Liver (tissue), 9 donors: ENCODE results near the gene RAD51B. TPM values are rescaled to one million over a fixed set of nuclear protein-coding genes. Genes with fewer than 3 reads are reported as not detected.
A peak's percentile ranks its signal among the peaks of the same experiment; 100 is the strongest.

Experiments used
- DNase-seq: peaks from one replicate; pipeline ENCODE4 v3.0.0-alpha.2; 2017; ENCODE audit warnings: low spot score
- H3K27ac ChIP-seq, 2 donors: one replicate each; pipeline ENCODE4 v1.7.0; 2013; ENCODE audit warnings: inconsistent platforms in 2 of 2, low read length in 2 of 2, control low read depth in 1 of 2, low read depth in 1 of 2, mild to moderate bottlenecking in 1 of 2
- H3K27me3 ChIP-seq, 4 donors: one replicate each; pipeline versions ENCODE4 v1.6.1 to v1.7.0; 2013; ENCODE audit warnings: low read length in 3 of 4, inconsistent platforms in 1 of 4, mild to moderate bottlenecking in 1 of 4, moderate library complexity in 1 of 4; ENCODE audit not compliant: control insufficient read depth in 4 of 4, insufficient read depth in 4 of 4
- H3K36me3 ChIP-seq, 4 donors: one replicate each; pipeline versions ENCODE4 v1.6.1 to v1.7.0; 2013; ENCODE audit warnings: low read length in 3 of 4, mild to moderate bottlenecking in 3 of 4, low read depth in 1 of 4, moderate library complexity in 1 of 4; ENCODE audit not compliant: control insufficient read depth in 4 of 4, insufficient read depth in 3 of 4
- H3K4me1 ChIP-seq, 4 donors: one replicate each; pipeline versions ENCODE4 v1.6.1 to v1.7.0; 2013; ENCODE audit warnings: low read length in 3 of 4, mild to moderate bottlenecking in 3 of 4, moderate library complexity in 1 of 4; ENCODE audit not compliant: control insufficient read depth in 4 of 4, insufficient read depth in 4 of 4
- H3K4me3 ChIP-seq, 3 donors: one replicate each; pipeline versions ENCODE4 v1.6.1 to v1.7.0; 2013; ENCODE audit warnings: low read length in 3 of 3, control low read depth in 1 of 3, low read depth in 1 of 3, mild to moderate bottlenecking in 1 of 3
- H3K9ac ChIP-seq, 2 donors: one replicate each; pipeline ENCODE4 v1.7.0; 2013; ENCODE audit warnings: low read length in 2 of 2, mild to moderate bottlenecking in 2 of 2, moderate library complexity in 2 of 2, control low read depth in 1 of 2, low read depth in 1 of 2
- H3K9me3 ChIP-seq, 4 donors: one replicate each; pipeline versions ENCODE4 v1.6.1 to v1.7.0; 2013; ENCODE audit warnings: low read length in 3 of 4; ENCODE audit not compliant: control insufficient read depth in 4 of 4
- ATF3 ChIP-seq: IDR thresholded peaks from 2 replicates; pipeline ENCODE4 v1.6.1; 2016; ENCODE audit warnings: antibody characterized with exemption
- CTCF ChIP-seq: fragments of 150-350 bp; IDR thresholded peaks from 2 replicates; pipeline ENCODE4 v1.5.1; 2017; ENCODE audit warnings: improper control_type of control experiment, low read depth, low read length; ENCODE audit not compliant: missing input control
- FOXA1 ChIP-seq: IDR thresholded peaks from 2 replicates; pipeline ENCODE4 v1.6.1; 2016; ENCODE audit warnings: antibody characterized with exemption
- FOXA2 ChIP-seq: IDR thresholded peaks from 2 replicates; pipeline ENCODE4 v1.6.1; 2016; ENCODE audit warnings: antibody characterized with exemption
- GABPA ChIP-seq, 2 donors: IDR thresholded peaks in 1 of 2; conservative IDR thresholded peaks in 1 of 2; 2 replicates each; pipeline ENCODE4 v1.6.1; 2016; ENCODE audit warnings: antibody characterized with exemption in 2 of 2, mild to moderate bottlenecking in 1 of 2, moderate library complexity in 1 of 2
- HNF4A ChIP-seq, 2 donors: conservative IDR thresholded peaks; 2 replicates each; pipeline ENCODE4 v1.6.1; 2016; ENCODE audit warnings: antibody characterized with exemption in 2 of 2, mild to moderate bottlenecking in 2 of 2
- HNF4G ChIP-seq: IDR thresholded peaks from 2 replicates; pipeline ENCODE4 v1.6.1; 2016; ENCODE audit warnings: antibody characterized with exemption
- JUND ChIP-seq, 2 donors: IDR thresholded peaks; 2 replicates each; pipeline ENCODE4 v1.6.1; 2016; ENCODE audit warnings: antibody characterized with exemption in 2 of 2
- MAX ChIP-seq: IDR thresholded peaks from 2 replicates; pipeline ENCODE4 v1.6.1; 2016; ENCODE audit warnings: antibody characterized with exemption
- NR2F2 ChIP-seq: IDR thresholded peaks from 2 replicates; pipeline ENCODE4 v1.6.1; 2016; ENCODE audit warnings: antibody characterized with exemption
- RAD21 ChIP-seq, 2 donors: IDR thresholded peaks; 2 replicates each; pipeline ENCODE4 v1.6.1; 2016; ENCODE audit warnings: antibody characterized with exemption in 2 of 2, mild to moderate bottlenecking in 2 of 2
- REST ChIP-seq: IDR thresholded peaks from 2 replicates; pipeline ENCODE4 v1.6.1; 2016; ENCODE audit warnings: antibody characterized with exemption, mild to moderate bottlenecking
- RXRA ChIP-seq, 2 donors: IDR thresholded peaks; 2 replicates each; pipeline ENCODE4 v1.6.1; 2017 to 2018; ENCODE audit warnings: antibody characterized with exemption in 2 of 2, mild to moderate bottlenecking in 1 of 2
- TAF1 ChIP-seq: conservative IDR thresholded peaks from 2 replicates; pipeline ENCODE4 v1.6.1; 2016; ENCODE audit warnings: antibody characterized with exemption, mild to moderate bottlenecking
- YY1 ChIP-seq: IDR thresholded peaks from 2 replicates; pipeline ENCODE4 v1.6.1; 2016; ENCODE audit warnings: antibody characterized with exemption, mild to moderate bottlenecking
- ZBTB33 ChIP-seq: IDR thresholded peaks from 2 replicates; pipeline ENCODE4 v1.6.1; 2016; ENCODE audit warnings: antibody characterized with exemption
- WGBS: extraction: QIAGEN DNeasy Blood & Tissue Kit; methylation state at CpG from one replicate; pipeline ENCODE4 v1.1.7; 2013; 5-methylcytosine and 5-hydroxymethylcytosine counted together
- polyA plus RNA-seq, 2 donors: library from polyadenylated mRNA; stranded (reverse) in 1 of 2; unstranded in 1 of 2; fragments of 200-250 nt in 1 of 2; fragments of >200 nt in 1 of 2; fragmentation: Nextera tagmentation in 1 of 2; extraction: Ambion mirVana in 1 of 2; gene quantifications; one replicate each; pipeline versions ENCODE4 v1.2.1 to v1.2.3, GENCODE V29; 2013 to 2015
- total RNA-seq, 2 donors: library from RNA; depleted of rRNA; stranded (reverse); fragments of >200 nt; gene quantifications; one replicate each; pipeline ENCODE4 v1.2.3, GENCODE V29; 2014
- donor health status: healthy.
- donor health status: healthy.
- donor health status: healthy.
- donor health status: healthy.
- donor health status: healthy.

The RAD51B gene
- total and polyA plus RNA-seq, 4 donors, result 0.81 to 12.9 (median 2.4) TPM

- DNase-seq, result peak; percentile 34
- Histone ChIP-seq H3K36me3 (no peaks in the 10 kb centered on the region), H3K9ac (no peak overlapping the region), H3K4me3 (no peak overlapping the region), H3K9me3 (no peaks in the 10 kb centered on the region), H3K27me3 (no peaks in the 10 kb centered on the region), H3K4me1 (peaks cover 4 to 23% (median 12%) of the 10 kb centered on the region in 4 donors), H3K27ac (no peak overlapping the region)
- TF ChIP-seq RXRA (IDR thresholded peaks at IDR 0.05), result no peak
- TF ChIP-seq RAD21 (IDR thresholded peaks at IDR 0.05), result peak; percentile 87 to 89
- TF ChIP-seq CTCF, result peak; percentile 40
- WGBS, result 74% methylated on average over 1 of the region's 1 CpG
Observed at GRCh38 chr14:68655911-68656316, 836.3 kb downstream of the RAD51B start.

GRCh38 chr14:68656452-68656851, 836.9 kb downstream of the RAD51B start:
- H3K27ac ChIP-seq, result no peak overlapping the region
- no peak overlapping the region for H3K9ac ChIP-seq
- DNase-seq, result peak; percentile 26
- TF ChIP-seq ATF3, result no peak
- H3K27me3 ChIP-seq, result no peaks in the 10 kb centered on the region
- H3K4me1 ChIP-seq, result peaks cover 2 to 18% (median 8%) of the 10 kb centered on the region in 4 donors
- no peaks in the 10 kb centered on the region for H3K9me3 ChIP-seq
- 95% methylated on average over 8 of the region's 8 CpGs for WGBS
- H3K4me3 ChIP-seq, result no peak overlapping the region
- no peaks in the 10 kb centered on the region for H3K36me3 ChIP-seq

- Histone ChIP-seq H3K4me1 (peaks cover 0 to 16% (median 7%) of the 10 kb centered on the region in 4 donors), H3K9me3 (no peaks in the 10 kb centered on the region)
- TF ChIP-seq TAF1, result no peak
- TF ChIP-seq GABPA (IDR thresholded peaks at IDR 0.05 in 1 of 2, conservative IDR thresholded peaks at IDR 0.05 in 1 of 2), result no peak
- TF ChIP-seq YY1, result no peak
- TF ChIP-seq RAD21 (IDR thresholded peaks at IDR 0.05), result no peak
- TF ChIP-seq FOXA1, result no peak
- TF ChIP-seq JUND (IDR thresholded peaks at IDR 0.05), result no peak
- no peak for TF ChIP-seq RXRA (IDR thresholded peaks at IDR 0.05)
- TF ChIP-seq MAX, result no peak
- no peak for TF ChIP-seq FOXA2
- no peak for TF ChIP-seq ATF3
- no peak for TF ChIP-seq HNF4A (conservative IDR thresholded peaks at IDR 0.05)
- no peak for TF ChIP-seq CTCF
- no peak for TF ChIP-seq NR2F2
- no peak for TF ChIP-seq REST
- no peak for TF ChIP-seq ZBTB33
- no peak for TF ChIP-seq HNF4G
Observed at GRCh38 chr14:68657300-68658028, 837.9 kb downstream of the RAD51B start.

More at GRCh38 chr14:68657300-68658028, 837.9 kb downstream of the RAD51B start:
- peak; percentile 14 for DNase-seq
- H3K36me3 ChIP-seq, result no peaks in the 10 kb centered on the region
- 98% methylated on average over 4 of the region's 4 CpGs for WGBS
- H3K27me3 ChIP-seq, result no peaks in the 10 kb centered on the region
- H3K27ac ChIP-seq, result no peak overlapping the region
- no peak overlapping the region for H3K9ac ChIP-seq
- no peak overlapping the region for H3K4me3 ChIP-seq
